PC-3 (cell line): ENCODE results near the gene COQ3. TPM values are rescaled to one million over a fixed set of nuclear protein-coding genes. Genes with fewer than 3 reads are reported as not detected.

Experiments used
- ATAC-seq: fragments of 200-7000 bp; cut with Tn5 transposase; 2 replicates; pipeline ENCODE4 v1.9.1; 2020; ENCODE audit warnings: mild to moderate bottlenecking, moderate library complexity
- BruUV-seq: library from RNA; stranded (reverse); fragments of 400-500 nt; replicated peaks from 2 replicates; lab custom pipeline; 2021; lab: Mats Ljungman, UMichigan
- CTCF ChIA-PET: fragments of 300-600 bp; sonication (Branson Sonifier 250); formaldehyde crosslinking; loops from one replicate; lab custom pipeline; 2022; ENCODE audit warnings: antibody characterized with exemption; lab: Charles Lee
- POLR2A ChIA-PET: fragments of 300-600 bp; sonication (Branson Sonifier 250); formaldehyde crosslinking; loops from one replicate; lab custom pipeline; 2022; ENCODE audit warnings: antibody characterized with exemption; ENCODE audit not compliant: unreplicated experiment; lab: Charles Lee
- DNase-seq: peaks from one replicate; pipeline ENCODE4 v3.0.0-alpha.2; 2015
- H2AFZ ChIP-seq: fragments of 300-600 bp; sonication (generic); 2 replicates; pipeline ENCODE4 v1.6.0; 2016; ENCODE audit warnings: antibody characterized with exemption, low read length
- H3F3A ChIP-seq: fragments of 300-600 bp; sonication (generic); one replicate; pipeline ENCODE4 v1.6.0; 2017; ENCODE audit warnings: antibody characterized with exemption, low read length, control low read depth, mild to moderate bottlenecking; ENCODE audit not compliant: unreplicated experiment
- H3K27ac ChIP-seq: fragments of 300-600 bp; sonication (generic); 2 replicates; pipeline ENCODE4 v1.5.1; 2016; ENCODE audit warnings: mild to moderate bottlenecking, low read length
- H3K27me3 ChIP-seq: fragments of 300-600 bp; sonication (generic); 2 replicates; pipeline ENCODE4 v1.6.1; 2016; ENCODE audit warnings: low read length, mixed read lengths
- H3K36me3 ChIP-seq: fragments of 300-600 bp; sonication (generic); 2 replicates; pipeline ENCODE4 v1.6.1; 2016; ENCODE audit warnings: low read depth, mixed run types, low read length, mixed read lengths
- H3K4me1 ChIP-seq: fragments of 300-600 bp; sonication (generic); 2 replicates; pipeline ENCODE4 v1.5.1; 2016; ENCODE audit warnings: low read length; ENCODE audit not compliant: insufficient read depth
- H3K4me2 ChIP-seq: fragments of 300-600 bp; sonication (generic); 2 replicates; pipeline ENCODE4 v1.6.0; 2016; ENCODE audit warnings: low read length
- H3K4me3 ChIP-seq: fragments of 300-600 bp; sonication (generic); 2 replicates; pipeline ENCODE4 v1.5.1; 2016; ENCODE audit warnings: mild to moderate bottlenecking, low read length, mixed read lengths
- H3K79me2 ChIP-seq: fragments of 300-600 bp; sonication (generic); 2 replicates; pipeline ENCODE4 v1.6.1; 2017; ENCODE audit warnings: low read length, mixed read lengths
- H3K9ac ChIP-seq: fragments of 300-600 bp; sonication (generic); 2 replicates; pipeline ENCODE4 v1.6.0; 2016; ENCODE audit warnings: mild to moderate bottlenecking, low read length
- H3K9me2 ChIP-seq: fragments of 300-600 bp; sonication (generic); replicated peaks from 2 replicates; pipeline ENCODE4 v1.6.1; 2016; ENCODE audit warnings: mixed run types, low read length, mixed read lengths
- H3K9me3 ChIP-seq: fragments of 300-600 bp; sonication (generic); 2 replicates; pipeline ENCODE4 v1.6.1; 2016; ENCODE audit warnings: low read length, mixed read lengths
- H4K20me1 ChIP-seq: fragments of 300-600 bp; sonication (generic); 2 replicates; pipeline ENCODE4 v1.6.1; 2016; ENCODE audit warnings: low read length, mixed read lengths
- EZH2 ChIP-seq: fragments of 300-600 bp; sonication (generic); IDR thresholded peaks from one replicate; pipeline ENCODE4 v1.6.1; 2017; ENCODE audit warnings: antibody characterized with exemption, mild to moderate bottlenecking, low read length; ENCODE audit not compliant: unreplicated experiment
- EZH2phosphoT487 ChIP-seq: fragments of 300-600 bp; sonication (generic); IDR thresholded peaks from 2 replicates; pipeline ENCODE4 v1.6.1; 2018; ENCODE audit warnings: mild to moderate bottlenecking, antibody characterized with exemption, low read length, borderline replicate concordance
- intact Hi-C: fragments of 100-400 bp; cut with micrococcal nuclease; formaldehyde crosslinking; loops from 2 replicates; pipeline ENCODE4 v1.9.0; 2023
- total RNA-seq: library from RNA; depleted of rRNA; stranded (reverse); fragments of >200 nt; gene quantifications from 2 replicates; pipeline ENCODE4 v1.2.3, GENCODE V29; 2014
- TF ChIP-seq, protein P1 (sequence below): fragments of 300-600 bp; sonication (generic); conservative IDR thresholded peaks from 2 replicates; pipeline ENCODE4 v1.5.1; 2017; ENCODE audit warnings: antibody characterized with exemption, low read depth, mild to moderate bottlenecking, low read length

COQ3 gene
- total RNA-seq, 1 experiment from 2014 or later, result 15.6 TPM

DNA sequence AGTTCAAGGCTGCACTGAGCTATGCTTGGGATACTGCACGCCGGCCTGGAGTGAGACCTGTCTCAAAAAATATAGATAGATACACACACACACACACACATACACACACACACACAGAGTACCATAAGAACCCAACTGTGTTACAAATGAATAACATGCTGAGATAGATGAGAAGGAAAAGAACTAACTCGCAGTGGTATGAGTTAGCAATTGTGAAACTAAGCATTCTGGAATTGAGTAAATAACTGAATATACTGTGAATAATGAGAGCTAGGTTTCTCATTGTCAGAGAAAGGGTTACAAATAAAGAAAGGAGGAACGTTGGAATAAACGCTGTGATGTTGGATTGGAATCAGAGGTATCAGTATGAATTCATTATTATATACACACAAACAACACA lies 30.0 kb downstream of the COQ3 start:
- ChIA-PET POLR2A (no interaction called here), CTCF (no interaction called here)
- DNase-seq, result no peak
- Histone ChIP-seq H3K4me2 (no peak overlapping the region), H2AFZ (no peak overlapping the region), H3F3A (no peaks in the 10 kb centered on the region), H3K9me3 (no peaks in the 10 kb centered on the region), H3K9ac (no peak overlapping the region), H3K9me2 (no peaks in the 10 kb centered on the region), H4K20me1 (no peaks in the 10 kb centered on the region), H3K36me3 (no peaks in the 10 kb centered on the region), H3K4me3 (no peak overlapping the region), H3K27me3 (no peaks in the 10 kb centered on the region), H3K27ac (no peak overlapping the region), H3K4me1 (no peaks in the 10 kb centered on the region), H3K79me2 (no peaks in the 10 kb centered on the region)
- TF ChIP-seq EZH2phosphoT487 (no peak), EZH2 (no peak)
- TF ChIP-seq, protein P1, sequence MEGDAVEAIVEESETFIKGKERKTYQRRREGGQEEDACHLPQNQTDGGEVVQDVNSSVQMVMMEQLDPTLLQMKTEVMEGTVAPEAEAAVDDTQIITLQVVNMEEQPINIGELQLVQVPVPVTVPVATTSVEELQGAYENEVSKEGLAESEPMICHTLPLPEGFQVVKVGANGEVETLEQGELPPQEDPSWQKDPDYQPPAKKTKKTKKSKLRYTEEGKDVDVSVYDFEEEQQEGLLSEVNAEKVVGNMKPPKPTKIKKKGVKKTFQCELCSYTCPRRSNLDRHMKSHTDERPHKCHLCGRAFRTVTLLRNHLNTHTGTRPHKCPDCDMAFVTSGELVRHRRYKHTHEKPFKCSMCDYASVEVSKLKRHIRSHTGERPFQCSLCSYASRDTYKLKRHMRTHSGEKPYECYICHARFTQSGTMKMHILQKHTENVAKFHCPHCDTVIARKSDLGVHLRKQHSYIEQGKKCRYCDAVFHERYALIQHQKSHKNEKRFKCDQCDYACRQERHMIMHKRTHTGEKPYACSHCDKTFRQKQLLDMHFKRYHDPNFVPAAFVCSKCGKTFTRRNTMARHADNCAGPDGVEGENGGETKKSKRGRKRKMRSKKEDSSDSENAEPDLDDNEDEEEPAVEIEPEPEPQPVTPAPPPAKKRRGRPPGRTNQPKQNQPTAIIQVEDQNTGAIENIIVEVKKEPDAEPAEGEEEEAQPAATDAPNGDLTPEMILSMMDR, result no peak
- no peak for ATAC-seq
- intact Hi-C loops, result no loop called here
- BruUV-seq, result no TSS peak

DNA sequence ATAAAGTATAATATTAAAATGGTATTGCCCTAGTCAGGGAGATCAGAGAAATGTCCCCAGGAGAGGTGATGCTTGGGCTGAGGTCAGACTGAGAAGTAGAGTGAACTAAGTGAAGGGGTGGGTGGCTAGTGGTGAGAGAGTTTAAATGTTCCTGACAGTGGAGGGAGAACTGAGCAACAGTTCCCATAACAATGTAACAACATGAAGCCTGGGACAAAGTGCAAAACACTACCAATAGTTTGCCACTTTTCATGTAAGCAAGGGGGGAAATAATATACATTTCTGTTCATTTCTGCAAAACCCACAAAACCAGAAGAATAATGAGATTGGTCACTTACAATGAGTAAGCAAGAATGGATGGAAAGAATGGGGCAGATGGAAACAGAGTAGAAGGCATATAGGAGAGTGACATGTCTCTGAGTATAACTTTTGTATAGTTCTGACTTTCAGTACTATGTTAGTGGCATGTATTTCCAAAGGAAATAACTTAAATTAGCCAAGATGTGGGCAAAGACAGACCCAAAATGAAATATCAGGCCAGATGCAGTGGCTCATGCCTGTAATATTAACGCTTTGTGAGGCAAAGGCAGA lies 31.2 kb downstream of the COQ3 start:
- POLR2A ChIA-PET, result no interaction called here
- no peak for DNase-seq
- TF ChIP-seq EZH2phosphoT487 (no peak), EZH2 (no peak)
- TF ChIP-seq, protein P1, result no peak
- no peaks in the 10 kb centered on the region for H3K27me3 ChIP-seq
- H3K9ac ChIP-seq, result no peak overlapping the region
- no peaks in the 10 kb centered on the region for H3K36me3 ChIP-seq
- BruUV-seq, result no TSS peak
- no peaks in the 10 kb centered on the region for H4K20me1 ChIP-seq
- H3K27ac ChIP-seq, result no peak overlapping the region
- no peak overlapping the region for H3K4me2 ChIP-seq
- no peak overlapping the region for H2AFZ ChIP-seq
- CTCF ChIA-PET, result no interaction called here
- no peaks in the 10 kb centered on the region for H3K9me3 ChIP-seq
- no peaks in the 10 kb centered on the region for H3F3A ChIP-seq
- no peaks in the 10 kb centered on the region for H3K79me2 ChIP-seq
- no peaks in the 10 kb centered on the region for H3K4me1 ChIP-seq
- no peaks in the 10 kb centered on the region for H3K9me2 ChIP-seq
- no peak overlapping the region for H3K4me3 ChIP-seq
- intact Hi-C loops, result no loop called here
- ATAC-seq, result no peak

DNA sequence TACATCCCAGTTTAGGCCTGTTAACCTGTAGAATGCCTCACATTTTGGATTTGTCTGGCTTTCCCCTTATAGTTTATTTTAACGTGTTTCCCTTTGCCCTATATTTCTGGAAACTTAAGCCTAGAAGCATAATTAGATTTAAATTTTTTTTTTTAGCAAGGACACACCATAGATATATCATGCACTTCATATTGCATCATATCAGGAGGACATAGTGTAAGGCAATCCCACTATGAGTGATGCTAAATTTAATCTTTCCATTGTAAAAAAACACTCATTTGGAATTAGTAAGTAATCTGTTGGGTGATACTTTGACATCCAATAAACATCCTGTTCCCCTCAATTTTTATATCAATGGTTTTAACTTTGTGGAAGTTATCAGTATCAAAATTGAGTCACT lies 34.2 kb downstream of the COQ3 start:
- BruUV-seq, result no TSS peak
- Histone ChIP-seq H3K36me3 (no peaks in the 10 kb centered on the region), H3K9ac (no peak overlapping the region), H3K9me3 (no peaks in the 10 kb centered on the region), H3K4me1 (no peaks in the 10 kb centered on the region), H2AFZ (no peak overlapping the region), H3K4me3 (no peak overlapping the region), H4K20me1 (no peaks in the 10 kb centered on the region), H3K79me2 (no peaks in the 10 kb centered on the region), H3K27ac (no peak overlapping the region), H3K4me2 (no peak overlapping the region), H3F3A (no peaks in the 10 kb centered on the region), H3K27me3 (no peaks in the 10 kb centered on the region), H3K9me2 (no peaks in the 10 kb centered on the region)
- CTCF ChIA-PET, result no interaction called here
- no peak for ATAC-seq
- POLR2A ChIA-PET, result no interaction called here
- DNase-seq, result no peak
- intact Hi-C loops, result no loop called here
- TF ChIP-seq EZH2phosphoT487, result no peak
- TF ChIP-seq, protein P1, result no peak
- no peak for TF ChIP-seq EZH2
